Subcutaneous adipose tissue (tissue), 4 donors: Measurements from ENCODE around the gene DESI2. TPM values are rescaled to one million over a fixed set of nuclear protein-coding genes. Genes with fewer than 3 reads are reported as not detected.

Experiments
- total RNA-seq, 4 donors: library from RNA; depleted of rRNA; stranded (reverse); fragments of >200 nt; gene quantifications; one replicate each; pipeline ENCODE4 v1.1.0, GENCODE V29; 2016
- TF ChIP-seq, protein P1 (sequence below): fragments of 450-650 bp; IDR thresholded peaks from one replicate; pipeline ENCODE4 v1.5.1; 2016; ENCODE audit warnings: low read depth, mild to moderate bottlenecking, control low read depth, antibody characterized with exemption, moderate library complexity

DESI2 gene
- total RNA-seq, 4 donors from 2014 or later, result 24.7 to 39.6 (median 29.7) TPM

DNA sequence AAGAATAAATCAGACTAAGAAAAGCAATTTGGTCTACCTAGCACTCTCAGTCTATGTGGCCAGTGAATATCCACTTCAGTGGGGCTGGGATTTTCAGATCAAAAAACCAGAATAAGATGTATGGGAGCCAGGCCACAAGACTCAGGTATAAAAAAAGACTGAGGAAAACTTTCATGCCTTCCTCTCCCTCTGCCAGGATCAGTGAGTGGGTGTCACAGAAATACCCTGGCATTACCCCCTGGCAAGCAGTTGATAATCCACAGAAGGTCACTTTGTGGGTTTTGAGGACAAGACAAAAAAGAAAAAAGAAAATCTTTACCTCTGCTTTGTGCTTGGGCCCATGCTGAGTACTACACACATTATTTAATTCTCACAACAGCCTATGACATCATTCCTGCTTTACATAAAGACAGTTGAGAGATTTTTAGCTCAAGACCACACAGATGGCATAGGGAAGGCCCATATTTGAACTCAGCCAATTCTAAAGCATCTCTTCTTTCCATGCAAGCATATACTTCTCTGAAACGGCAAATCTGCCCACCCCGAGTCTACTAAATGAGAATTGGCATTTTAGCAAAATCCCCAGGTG is 57.6 kb downstream of the DESI2 start:
- TF ChIP-seq, protein P1, sequence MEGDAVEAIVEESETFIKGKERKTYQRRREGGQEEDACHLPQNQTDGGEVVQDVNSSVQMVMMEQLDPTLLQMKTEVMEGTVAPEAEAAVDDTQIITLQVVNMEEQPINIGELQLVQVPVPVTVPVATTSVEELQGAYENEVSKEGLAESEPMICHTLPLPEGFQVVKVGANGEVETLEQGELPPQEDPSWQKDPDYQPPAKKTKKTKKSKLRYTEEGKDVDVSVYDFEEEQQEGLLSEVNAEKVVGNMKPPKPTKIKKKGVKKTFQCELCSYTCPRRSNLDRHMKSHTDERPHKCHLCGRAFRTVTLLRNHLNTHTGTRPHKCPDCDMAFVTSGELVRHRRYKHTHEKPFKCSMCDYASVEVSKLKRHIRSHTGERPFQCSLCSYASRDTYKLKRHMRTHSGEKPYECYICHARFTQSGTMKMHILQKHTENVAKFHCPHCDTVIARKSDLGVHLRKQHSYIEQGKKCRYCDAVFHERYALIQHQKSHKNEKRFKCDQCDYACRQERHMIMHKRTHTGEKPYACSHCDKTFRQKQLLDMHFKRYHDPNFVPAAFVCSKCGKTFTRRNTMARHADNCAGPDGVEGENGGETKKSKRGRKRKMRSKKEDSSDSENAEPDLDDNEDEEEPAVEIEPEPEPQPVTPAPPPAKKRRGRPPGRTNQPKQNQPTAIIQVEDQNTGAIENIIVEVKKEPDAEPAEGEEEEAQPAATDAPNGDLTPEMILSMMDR, result no peak

DNA sequence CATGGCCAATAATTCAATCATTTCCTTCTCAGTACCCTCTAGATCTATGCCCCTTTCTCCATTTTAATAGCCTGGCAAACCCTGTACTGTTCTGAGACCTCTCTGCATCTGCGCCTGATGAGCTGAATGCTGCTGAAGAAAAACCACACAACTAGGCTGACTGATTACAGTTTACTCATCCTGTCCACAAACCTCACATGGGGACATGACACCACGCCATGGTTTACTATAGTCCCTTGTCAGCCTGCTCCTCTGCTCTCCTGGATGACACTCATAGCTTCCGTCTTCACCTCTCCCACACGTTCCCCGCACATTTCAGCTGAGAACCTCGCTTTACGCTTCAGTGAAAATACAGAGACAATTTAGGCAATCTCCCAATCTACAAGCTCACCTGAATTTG is 59.7 kb downstream of the DESI2 start:
- TF ChIP-seq, protein P1, result no peak

DNA sequence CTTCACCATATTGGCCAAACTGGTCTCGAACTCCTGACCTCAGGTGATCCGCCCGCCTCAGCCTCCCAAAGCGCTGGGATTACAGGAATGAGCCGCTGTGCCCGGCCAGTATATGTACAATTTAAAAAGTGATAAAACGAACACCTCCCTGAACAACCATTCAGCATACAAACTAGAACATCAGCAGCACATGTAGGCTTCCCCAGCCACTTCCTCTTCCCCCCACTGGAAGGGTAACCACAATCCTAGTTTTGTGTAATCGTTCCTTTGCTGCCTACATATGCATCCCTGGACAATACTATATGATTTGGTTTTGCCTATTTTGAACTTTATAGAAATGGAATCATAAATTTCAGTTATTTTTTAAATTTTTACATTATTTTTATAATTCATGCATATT is 60.4 kb downstream of the DESI2 start:
- TF ChIP-seq, protein P1, result no peak

DNA sequence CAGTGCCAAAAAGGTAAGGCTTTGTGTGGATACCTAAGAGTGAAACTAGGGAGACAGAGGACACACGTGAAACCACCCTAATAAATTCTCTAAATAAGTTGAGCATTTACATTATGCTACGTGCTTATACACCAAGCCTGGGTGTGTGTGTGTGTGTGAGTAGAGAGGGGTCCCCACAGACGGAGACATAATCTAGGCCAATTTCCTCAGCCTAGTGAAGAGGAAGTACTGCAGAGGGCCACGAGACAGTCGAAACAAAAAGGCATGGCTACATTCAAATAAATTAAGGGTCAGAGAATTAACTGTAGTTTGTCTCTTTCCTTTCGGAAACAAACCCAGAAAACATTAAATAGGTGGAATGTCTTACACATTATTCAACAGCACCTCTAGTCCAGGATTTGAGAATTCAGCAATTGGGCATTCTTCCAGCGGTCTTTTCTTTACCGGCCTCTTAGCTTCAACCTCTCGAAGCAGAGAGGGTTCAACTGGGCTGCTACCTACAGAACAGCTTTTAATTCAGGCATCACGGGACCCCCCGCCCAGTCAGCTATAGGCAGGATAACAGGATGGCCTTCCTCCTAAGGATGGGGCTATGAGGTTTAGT is 75.0 kb downstream of the DESI2 start:
- TF ChIP-seq, protein P1, result no peak

- TF ChIP-seq, protein P1, result no peak
These were observed 77.4 kb downstream of the DESI2 start for GRCh38 chr1:244730153-244730933.

DNA sequence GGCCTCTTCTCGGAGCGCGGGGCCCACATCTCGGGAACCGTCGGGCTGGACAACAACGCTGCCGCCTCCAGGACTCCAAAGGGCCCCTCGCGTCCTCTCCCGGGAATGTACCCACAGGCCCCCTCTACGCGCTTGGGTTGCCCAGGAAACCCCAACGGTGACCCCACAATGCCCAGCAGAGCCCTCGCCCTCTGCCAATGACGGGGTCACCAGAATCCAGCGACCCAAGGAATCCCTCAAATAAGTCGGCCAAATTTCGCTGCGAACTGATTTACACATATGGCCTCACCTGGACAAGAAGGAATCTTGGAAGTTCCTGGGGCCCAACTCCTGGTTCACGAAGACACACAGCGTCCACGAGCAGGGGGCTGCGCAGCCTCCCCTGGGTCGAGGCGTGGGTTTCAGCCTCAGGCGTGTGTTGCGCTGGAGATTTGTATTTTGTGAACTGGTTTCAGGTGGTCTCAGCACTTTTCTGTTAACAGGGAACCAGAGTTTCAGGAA is 78.1 kb downstream of the DESI2 start:
- TF ChIP-seq, protein P1, result no peak

GRCh38 chr1:244731651-244732050 is 78.7 kb downstream of the DESI2 start:
- TF ChIP-seq, protein P1, result no peak
